Stimulated activated CD4-positive, alpha-beta T cell treated with anti-CD3 and anti-CD28 coated beads, Interleukin-12 subunit alpha, Interleukin-12 subunit beta, amount 100 ng/mL, for 24 hours (primary cell): ENCODE results near the gene SNX9.
"Not testable (repeated sequence)": the region's sequence is repeated elsewhere in the genome, so short reads cannot be mapped to it uniquely, and the experiment has no call there.

Source experiments
- DNase-seq, 2 experiments: peaks; one replicate each; pipeline ENCODE4 v3.0.0-alpha.2; 2020; ENCODE audit warnings: low read depth in 2 of 2

SNX9 gene

DNA sequence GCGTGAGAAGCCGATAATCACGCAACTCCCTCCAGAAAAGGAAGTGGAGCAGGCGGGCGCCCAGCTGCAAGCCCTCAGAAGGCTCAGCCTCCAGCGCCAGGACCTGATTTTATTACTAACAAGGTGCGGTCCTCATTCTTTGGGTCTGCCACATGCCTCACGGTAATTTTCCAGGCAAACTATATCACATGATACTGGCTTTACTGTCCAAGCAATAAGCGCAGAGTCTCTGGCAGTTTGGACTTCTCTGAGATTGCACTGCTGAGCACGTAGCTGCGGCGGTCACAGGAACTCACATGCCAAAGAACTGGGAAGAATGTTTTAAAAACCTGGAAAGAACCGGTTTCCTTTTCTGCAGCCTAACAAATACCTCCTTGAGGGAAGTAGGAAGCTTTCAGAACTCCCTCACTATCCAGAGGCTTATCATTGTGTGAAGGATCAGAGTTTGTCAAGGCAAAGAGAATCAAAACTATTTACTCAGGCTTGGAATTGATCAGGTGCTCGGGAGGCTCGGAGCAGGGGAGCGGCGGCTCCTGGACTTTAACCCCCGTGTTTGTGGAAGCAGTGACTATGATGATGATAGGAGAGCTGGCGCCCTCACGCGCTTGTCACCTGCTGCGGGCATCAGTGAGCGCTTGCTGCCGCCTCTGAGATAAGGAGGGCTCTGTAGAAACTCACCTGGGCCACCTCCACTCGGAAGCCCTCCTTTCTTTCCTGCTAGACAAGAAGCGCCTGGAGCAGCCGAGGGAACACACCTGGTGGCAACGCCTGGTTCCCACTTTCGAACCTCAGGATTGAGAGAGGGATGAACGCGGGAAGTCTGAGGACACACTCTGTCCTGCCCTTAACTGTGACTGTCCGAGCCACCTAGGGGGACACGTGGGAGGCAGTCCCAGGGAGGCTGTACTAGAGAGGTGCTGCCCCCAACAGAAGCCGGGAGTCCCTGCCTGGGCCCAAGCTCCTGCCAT lies 131.4 kb downstream of the SNX9 start:
- DNase-seq, result no peak

DNA sequence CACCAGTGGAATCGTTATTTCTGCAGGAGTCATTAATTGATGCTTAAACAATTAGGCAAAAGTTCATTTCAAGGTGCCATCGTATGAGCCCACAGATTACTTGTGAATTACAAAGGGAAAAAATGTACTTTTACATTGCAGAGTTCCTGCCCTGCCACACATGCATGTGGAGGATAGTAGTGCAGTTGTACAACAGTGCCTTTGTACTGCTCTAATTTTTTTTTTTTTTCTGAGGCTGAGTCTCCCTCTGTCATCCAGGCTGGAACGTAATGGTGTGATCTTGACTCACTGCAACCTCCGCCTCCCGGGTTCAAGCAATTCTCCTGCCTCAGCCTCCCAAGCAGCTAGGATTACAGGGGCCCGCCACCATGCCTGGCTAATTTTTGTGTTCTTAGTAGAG lies 132.6 kb downstream of the SNX9 start:
- no peak for DNase-seq

DNA sequence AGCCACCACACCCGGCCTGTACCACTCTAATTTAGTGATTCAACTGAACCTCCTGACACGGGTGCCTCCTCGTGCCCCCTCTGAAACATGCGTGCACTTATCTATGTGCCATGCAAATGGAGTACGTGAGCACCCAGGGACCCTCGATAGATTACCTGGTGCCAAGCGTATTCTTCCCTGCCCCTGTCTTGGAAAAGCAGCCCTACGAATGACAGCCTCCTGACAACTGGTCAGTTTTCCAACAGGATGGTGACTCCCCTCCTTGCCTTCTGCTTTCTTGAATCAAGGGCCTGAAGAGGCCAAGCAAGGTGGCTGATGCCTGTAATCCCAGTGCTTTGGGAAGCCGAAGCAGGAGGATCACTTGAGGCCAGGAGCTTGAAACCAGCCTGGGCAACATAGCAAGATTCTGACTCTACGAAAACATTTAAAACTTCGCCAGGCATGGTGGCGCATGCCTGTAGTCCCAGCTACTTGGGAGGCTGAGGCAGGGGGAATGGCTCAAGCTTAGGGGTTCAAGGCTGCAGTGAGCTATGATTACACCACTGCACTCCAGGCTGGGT lies 133.2 kb downstream of the SNX9 start:
- no peak for DNase-seq

DNA sequence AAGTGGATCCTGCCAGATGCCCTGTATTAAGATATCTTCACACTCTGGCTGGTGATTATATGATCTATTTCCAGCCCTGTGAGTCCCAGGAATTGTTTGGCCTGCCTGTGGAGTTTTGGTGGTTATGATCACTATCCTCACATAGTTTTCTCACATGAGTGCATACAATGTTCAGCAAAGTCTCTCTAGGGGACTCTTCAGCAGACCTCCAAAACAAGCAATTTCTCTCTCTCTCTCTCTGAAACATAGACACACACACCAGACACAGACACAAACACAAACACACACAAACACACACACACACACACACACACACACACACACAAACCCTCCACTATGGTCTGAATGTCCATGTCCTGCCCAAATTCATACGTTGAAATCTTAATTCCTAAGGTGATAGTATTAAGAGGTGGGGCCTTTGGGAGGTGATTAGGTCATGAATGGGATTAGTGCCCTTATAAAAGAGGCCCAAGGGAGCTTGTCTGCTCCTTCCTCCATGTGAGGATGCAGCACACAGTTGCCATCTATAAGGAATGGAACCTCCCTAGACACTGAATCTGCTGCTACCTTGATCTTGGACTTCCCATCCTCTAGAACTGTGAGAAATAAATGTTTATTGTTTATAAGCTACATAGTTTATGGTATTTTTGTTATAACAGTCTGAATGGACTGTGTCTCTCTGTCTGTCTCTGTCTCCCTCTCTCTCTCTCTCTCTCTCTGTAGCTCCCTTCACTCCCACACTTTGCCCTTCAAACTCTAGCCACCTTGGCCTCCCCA lies 136.6 kb downstream of the SNX9 start:
- no peak for DNase-seq

DNA sequence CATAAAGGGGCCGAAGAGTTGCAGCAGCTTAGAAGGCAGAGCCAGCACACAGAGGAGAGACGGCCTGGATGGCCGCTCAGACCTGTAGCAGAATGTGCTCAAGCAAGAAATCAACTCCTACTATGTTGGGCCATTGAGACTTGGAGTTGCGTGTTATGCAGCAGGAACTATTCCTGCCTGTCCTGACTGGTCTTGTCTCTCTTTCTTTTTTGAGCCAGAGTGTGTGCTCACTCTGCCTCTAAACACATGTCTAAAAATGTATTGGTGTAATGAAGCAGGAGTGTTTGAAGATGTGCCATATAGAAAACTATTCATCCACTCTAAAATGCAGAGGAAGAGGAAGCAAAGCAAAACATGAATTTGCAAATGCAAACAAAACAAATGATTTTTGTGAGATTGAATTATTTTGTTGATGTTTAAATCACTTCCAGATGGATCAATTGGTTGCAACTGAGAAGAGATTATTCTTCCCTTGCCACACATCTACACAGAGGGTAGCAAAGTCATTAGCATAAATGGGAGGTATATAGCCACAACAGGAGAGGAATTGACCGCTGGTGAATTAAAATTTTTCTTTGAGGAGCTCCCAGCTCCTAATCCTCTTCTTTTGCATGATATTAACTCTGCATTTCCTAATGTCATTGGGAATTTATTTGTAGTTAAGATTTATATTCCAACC lies 138.2 kb downstream of the SNX9 start:
- DNase-seq, result no peak

DNA sequence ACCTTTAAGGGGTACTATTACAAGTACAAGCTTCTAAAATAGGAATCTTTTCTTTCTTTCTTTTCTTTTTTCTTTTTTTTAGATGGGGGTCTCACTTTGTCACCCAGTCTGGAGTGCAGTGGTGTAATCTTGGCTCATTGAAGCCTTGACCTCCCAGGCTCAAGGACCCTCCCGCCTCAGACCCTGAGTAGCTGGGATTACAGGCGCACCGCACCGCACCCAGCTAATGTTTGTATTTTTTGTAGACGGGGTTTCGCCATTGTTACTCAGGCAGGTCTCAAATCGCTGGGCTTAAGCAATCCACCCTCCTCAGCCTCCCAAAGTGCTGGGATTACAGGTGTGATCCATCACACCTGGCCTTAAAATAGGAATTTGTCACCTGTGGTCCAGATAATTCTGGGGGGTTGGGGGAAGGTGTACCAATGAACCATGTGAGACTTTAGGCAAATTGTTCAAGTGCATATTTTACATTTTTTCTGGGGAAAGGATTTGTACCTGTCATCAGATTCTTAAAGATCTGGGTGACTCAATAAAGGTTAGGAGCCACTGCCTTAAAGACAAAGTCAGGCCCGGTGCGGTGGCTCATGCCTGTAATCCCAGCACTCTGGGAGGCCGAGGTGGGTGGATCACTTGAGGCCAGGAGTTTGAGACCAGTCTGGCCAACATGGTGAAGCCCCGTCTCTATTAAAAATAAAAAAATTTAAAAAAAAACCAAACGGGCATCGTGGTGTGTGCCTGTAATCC lies 139.0 kb downstream of the SNX9 start:
- no peak for DNase-seq

DNA sequence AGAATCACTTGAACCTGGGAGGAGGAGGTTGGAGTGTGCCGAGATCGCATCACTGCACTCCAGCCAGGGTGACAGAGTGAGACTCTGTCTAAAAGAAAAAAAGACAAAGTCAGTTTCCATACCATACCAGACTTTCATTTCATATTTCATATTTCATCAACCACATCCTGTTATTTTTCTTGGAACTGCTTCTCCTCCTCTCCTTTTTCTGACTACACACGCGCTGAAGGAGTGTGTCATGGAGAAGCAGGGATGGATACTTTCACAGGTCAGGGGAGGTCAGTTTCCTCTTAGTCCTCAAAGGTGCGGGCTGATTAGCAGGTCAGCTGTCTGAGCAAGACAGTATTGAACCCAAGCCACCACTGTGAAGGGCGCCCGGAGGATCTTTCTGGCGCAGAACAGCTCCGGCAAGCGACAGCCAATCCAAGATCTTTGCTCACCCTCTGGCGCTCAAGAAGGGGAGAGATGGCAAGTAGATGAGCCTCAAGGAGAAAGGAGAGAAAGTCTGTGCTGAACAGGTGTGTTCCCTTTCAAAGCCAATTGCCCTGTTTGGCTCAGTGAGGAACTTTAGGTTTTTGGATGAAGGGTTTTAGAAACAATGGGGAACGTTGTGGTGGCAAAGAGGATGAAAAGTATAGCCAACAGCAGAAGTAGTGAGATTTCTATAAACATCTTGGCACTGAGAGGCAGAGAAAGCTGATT lies 139.7 kb downstream of the SNX9 start:
- DNase-seq, result no peak

DNA sequence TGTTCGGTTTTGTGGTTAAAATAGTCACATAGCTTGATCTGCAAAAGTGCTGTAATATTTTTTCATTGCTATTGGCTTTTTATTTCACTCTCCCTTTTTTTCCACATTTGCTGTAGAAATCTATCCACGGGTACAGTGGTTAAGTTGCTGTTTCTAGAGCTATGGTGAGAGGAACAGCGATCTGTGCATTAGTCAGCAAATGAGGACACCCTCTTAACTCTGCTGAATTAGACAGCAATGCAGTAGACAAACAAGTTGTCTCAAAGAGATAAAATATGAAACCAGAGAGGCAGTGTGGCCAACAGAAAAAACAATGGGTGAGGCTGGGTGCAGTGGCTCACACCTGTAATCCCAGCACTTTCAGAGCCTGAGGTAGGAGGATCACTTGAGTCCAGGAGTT lies 141.1 kb downstream of the SNX9 start:
- no peak for DNase-seq

DNA sequence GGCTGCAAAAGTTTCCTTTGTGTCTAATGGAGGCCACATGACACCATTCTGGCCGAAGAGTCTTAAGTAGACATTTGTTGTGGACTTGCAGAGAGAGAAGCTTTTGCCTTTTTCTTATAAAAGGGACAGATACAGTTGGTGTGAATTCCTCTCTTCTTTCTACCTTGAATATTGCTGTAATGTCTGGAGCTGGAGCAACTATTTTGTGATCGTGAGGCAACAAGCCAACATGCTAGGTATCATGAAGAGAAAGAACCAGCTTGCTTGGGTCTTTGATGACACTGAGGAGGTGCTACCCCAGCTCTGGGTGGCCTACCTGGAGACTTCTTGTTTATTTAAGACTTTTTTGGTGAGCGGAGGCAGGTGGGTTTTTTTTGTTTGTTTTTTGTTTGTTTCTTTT lies 142.3 kb downstream of the SNX9 start:
- no peak for DNase-seq

DNA sequence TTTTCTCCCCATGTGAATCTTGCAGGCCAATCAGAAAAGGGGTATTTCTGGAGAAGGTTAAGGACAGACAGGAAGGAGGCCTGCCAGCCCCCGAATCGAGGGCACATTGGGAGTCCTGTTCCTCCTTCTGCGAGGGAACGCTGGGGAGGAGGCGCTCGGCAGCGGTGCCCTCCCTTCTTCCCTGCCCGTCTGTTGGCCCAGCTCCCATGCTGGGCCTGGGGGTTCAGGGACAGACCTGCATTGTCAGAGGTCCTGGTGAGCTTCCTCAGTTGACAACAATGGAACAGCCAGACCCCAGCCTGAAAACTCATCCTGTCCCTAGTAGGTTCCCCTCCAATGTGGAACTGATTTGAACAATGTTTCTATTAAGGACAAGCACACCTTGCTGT lies 143.5 kb downstream of the SNX9 start:
- no peak for DNase-seq

DNA sequence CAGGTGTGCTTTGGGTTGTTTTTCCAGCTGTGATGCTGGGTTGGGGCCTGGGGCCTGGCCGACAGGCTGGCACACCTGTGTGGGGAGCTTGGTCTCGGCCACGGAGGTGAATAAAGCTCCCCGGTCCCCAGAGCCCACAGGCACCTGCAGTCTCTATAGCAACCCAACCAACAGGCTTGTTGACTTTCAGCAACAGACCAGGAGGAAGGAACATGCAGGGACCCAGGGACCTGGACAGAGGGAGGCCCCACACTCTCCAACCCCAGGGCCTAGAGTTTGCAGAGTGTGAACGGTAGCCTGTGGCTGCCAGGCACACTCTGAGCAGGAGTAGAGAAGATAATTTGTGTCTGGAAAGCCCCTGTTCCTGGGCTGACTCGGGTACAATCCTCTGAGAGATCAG lies 144.0 kb downstream of the SNX9 start:
- DNase-seq, result no peak

DNA sequence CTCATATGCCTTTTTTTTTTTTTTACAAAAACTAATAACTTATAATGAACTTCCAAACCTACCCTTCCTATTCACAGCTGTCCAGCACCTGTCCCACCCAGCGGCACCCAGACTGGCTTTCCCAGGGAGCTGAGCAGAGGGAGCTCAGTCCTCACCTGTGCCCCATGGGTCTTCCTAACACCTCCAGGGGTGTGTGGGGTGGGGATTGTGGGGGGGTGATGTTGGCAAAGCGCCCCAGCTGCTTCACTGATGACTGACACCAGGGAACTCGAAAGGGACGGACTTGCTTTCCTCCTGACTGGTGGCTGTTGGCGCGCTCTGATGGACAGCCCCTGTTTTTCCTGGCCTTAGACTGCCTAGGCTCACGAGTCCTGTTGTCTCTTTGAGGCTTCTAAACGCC lies 144.4 kb downstream of the SNX9 start:
- no peak for DNase-seq

DNA sequence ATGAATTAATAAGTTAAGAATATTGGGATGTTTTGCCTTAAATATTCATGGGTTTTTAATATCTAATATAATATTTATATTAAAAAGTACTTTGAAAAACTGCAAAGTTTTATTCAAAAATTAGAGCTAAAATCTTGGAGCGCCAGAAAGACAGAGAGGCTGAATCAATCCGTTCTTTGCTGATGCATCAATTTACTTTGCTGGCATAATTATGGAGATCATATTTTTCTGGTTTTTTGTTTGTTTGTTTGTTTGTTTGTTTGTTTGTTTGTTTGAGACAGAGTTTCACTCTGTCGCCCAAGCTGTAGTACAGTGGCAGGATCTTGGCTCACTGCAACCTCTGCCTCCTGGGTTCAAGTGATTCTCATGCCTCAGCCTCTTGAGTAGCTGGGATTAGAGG lies 149.1 kb downstream of the SNX9 start:
- not testable (repeated sequence) for DNase-seq

DNA sequence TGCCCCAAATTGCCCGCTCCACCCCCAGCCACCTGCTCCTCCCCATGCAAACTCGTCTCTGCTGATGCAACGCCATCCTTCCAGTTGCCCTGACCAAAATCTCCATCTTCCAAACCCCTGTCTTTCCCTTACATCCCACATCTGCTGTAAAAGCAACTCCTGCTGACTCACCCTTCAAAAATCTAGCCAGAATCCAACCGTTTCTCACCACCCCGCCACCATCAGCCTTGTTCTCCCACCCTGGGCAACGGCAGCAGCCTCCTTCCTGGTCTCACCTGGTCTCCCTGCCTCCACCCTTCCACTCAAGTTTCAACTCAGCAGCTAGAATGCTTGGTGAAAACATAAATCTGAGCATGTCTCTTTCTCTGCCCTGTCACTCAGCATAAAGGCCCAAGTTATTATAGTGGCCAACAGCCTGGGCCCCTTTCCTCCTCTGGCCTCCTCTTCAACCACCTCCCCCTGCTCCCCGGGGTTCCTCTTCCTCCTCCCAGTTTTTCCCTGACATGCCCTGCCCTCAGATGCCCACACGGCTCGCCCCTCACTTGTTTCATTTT lies 151.4 kb downstream of the SNX9 start:
- no peak for DNase-seq

DNA sequence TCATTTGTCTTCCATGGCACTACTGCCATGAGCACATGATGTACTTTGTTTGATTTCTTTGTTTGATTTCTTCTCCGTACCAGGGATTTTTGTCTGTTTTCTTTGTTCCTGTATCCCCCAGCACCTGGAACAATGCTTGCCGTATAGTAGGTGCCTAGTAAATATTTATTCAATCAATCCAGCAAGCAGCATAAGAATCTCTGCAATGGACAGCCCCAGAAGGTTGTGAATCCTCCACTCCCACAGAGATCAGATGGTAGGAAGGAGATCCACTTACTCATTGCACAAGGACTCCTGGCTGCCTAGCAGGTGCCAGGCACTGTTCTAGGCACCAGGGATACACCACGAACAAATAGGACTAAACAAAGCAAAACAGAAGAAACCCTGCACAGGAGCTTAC lies 151.9 kb downstream of the SNX9 start:
- DNase-seq, result no peak

DNA sequence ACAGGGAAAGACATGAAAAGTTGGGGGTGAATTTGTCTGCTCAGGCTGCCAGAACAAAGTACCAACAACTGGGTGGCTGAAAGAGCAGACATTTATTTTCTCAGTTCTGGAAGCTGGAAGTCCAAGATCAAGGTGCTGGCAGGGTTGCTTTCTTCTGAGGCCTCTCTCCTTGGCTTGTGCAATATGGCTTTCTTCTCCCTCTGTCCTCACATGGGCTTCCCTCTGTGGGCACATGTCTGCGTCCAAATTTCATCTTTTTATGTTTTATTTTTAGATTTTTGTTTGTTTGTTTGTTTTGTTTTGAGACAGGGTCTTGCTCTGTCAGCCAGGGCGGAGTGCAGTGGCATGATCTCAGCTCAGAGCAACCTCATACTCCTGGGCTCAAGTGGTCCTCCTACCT lies 152.4 kb downstream of the SNX9 start:
- DNase-seq, result no peak

DNA sequence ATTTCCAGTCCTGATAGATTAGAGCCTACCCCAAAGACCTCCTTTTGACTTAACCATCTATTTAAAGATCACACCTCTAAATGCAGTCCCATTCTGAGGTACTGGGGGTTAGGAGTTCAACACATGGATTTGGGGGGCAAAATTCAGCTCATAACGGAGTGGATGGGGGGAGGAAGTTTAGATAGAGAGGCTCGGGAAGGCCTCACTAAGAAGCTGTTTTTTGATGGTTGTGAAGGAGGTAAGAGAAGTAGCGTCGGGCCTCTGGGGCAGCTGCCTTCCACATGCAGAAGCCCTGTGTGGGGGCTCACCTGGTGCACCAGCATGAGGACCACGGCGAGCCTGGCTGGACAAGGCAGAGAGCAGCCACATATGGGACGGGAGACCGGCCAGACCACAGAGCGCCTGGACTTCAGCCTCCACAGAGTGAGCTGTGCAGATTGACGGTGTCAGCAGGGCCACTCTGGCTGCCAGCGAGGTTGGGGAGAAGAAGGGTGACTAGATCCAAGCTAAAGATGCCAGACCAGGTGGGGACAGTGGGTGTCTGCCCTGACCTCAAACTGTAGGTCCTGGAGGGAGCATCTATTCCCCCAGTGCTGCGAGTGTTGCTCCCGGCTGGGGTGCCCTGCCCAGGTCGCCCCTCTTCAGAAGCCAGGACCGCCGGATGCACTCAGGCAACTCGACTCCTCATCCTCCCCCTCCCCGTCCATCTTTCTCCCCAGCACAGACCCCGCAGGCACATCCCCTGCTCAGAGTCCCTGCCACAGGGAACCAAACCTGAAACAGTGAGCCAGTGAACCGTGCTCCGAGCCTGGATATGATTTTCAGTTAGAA lies 153.5 kb downstream of the SNX9 start:
- no peak for DNase-seq

DNA sequence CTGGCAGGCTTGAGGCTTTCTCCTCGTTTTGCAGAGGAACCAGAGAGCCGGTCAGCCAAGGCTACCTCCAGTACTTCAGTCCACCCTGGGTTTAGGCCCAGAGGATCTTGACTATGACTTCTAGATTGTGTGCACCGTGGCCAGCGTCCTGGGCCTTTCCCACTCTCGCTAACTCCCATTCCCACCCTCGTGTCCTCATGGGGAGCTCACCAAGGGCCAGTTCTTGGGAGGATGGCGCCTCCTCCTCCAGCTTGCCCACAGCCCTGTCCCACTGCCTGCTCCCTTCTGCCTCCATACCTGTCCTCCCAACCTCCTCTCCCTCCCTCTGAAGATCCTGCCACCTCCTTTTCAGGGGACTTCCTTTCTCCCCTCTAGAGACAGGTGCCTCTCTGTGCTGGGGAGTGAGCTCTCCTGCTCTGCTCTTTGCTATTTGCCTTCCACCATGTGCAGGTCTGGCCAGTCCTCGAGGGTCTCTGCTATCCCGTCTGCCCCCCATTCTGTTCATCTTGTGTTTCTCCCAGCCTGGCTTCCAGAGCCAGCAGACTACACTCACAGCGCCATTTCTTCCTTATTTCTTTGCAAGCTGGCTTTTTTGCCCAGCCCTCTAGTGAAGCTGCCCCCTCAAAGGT lies 154.2 kb downstream of the SNX9 start:
- no peak for DNase-seq
